ENCODE measurements around the gene RANBP3L.
"Not testable (repeated sequence)": the region's sequence is repeated elsewhere in the genome, so short reads cannot be mapped to it uniquely, and the experiment has no call there.

The RANBP3L gene

DNA sequence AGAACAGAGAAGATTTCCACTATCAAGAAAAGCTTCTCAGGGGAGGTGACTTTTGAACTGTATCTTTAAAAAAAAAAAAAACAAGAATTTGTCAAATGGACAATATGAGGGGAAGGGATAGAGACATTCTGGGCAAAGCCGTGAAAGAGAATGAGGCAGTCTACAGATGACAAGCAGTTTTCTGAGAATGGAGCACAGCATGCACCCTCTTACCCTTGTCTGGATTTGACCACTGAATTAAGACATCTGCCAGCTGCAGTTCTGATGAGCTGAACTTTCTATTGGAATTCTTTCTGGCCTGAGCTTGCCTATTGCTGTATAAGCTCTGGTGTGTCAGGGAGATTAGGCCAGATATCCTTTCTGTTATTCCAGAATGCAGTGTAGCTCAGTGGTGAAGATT, 10.3 kb upstream of the RANBP3L start:
- Histone ChIP-seq H3K4me1 (ENCODE audit: control insufficient read depth, insufficient read depth, low read length) (peaks cover 9% of the 10 kb centered on the region), H3K9ac (ENCODE audit: low read length) (no peak overlapping the region), H3K36me3 (ENCODE audit: control insufficient read depth, insufficient read depth, low read length, severe bottlenecking) (no peaks in the 10 kb centered on the region), H3K9me3 (ENCODE audit: control insufficient read depth, low read length) (peaks cover 5% of the 10 kb centered on the region), H3K27me3 (replicated peaks; ENCODE audit: control insufficient read depth, insufficient read depth, low read length) (no peaks in the 10 kb centered on the region), H3K4me3 (ENCODE audit: low read length) (no peak overlapping the region)
- DNase-seq (ENCODE audit: low read depth) = no peak

DNA sequence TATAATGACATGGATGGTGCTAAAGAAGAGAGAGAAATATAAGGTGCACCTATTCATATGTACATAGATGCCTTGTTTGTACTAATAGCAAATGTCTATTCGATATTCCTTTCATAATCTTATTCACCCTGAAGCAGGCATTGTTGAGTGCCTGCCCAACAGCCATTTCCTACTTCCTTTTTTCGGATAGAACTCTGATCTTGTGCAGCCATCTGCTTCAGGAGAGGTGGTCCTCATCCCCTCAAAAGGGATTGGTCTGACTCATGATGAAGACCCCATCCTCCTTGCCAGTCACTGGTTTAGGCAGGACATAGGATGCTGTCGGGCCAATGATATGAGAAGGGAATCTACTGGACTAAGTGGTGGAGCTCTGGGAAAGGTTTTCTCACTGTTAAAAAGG, 8.4 kb upstream of the RANBP3L start:
- Histone ChIP-seq H3K9me3 (ENCODE audit: control insufficient read depth, low read length) (peaks cover 5% of the 10 kb centered on the region), H3K27me3 (replicated peaks; ENCODE audit: control insufficient read depth, insufficient read depth, low read length) (no peaks in the 10 kb centered on the region), H3K36me3 (ENCODE audit: control insufficient read depth, insufficient read depth, low read length, severe bottlenecking) (no peaks in the 10 kb centered on the region), H3K9ac (ENCODE audit: low read length) (no peak overlapping the region), H3K4me3 (ENCODE audit: low read length) (no peak overlapping the region), H3K4me1 (ENCODE audit: control insufficient read depth, insufficient read depth, low read length) (peaks cover 16% of the 10 kb centered on the region)
- no peak for DNase-seq (ENCODE audit: low read depth)

DNA sequence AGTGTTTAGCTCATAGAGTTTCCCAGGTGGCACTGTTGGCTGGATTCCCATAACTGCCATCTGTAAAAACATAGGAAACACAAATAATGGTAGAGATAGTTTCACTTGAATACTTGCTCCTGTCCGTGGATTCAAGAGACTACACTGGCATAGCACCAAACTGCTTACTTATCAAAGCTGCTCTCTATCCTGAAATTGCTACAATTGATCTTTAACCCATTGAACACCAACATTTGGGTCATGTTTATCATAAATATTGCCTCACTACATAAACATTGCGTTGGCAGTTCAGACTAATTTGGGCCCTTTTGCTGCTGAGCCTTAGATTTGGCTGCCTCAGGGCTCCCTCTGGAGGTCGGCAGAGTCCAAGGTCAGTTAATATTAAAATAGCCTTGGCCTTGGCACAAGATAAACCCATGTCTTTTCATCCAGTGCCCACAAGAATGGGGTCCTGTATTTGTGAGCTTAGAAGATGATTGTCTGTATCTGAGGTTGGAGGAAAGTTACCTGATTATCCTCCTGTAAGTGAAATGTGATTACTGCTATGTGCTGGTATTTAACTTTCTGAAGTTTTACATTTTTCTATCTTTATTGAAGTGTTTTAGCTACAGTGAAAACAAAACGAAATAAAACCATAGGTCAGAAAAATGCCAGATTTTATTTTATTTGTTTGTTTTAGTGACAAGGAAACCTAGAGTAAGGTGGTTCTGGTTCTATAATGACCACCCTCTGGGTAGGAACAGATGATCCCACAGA, 4.0 kb upstream of the RANBP3L start:
- H3K4me3 ChIP-seq (ENCODE audit: low read length) = no peak overlapping the region
- H3K36me3 ChIP-seq (ENCODE audit: control insufficient read depth, insufficient read depth, low read length, severe bottlenecking) = no peaks in the 10 kb centered on the region
- peak; percentile 83 for DNase-seq (ENCODE audit: low read depth)
- no peaks in the 10 kb centered on the region for H3K27me3 ChIP-seq (replicated peaks; ENCODE audit: control insufficient read depth, insufficient read depth, low read length)
- H3K4me1 ChIP-seq (ENCODE audit: control insufficient read depth, insufficient read depth, low read length) = peaks cover 37% of the 10 kb centered on the region
- peaks cover under 1% of the 10 kb centered on the region for H3K9me3 ChIP-seq (ENCODE audit: control insufficient read depth, low read length)
- no peak overlapping the region for H3K9ac ChIP-seq (ENCODE audit: low read length)

- peaks cover 52% of the 10 kb centered on the region for H3K4me1 ChIP-seq (ENCODE audit: control insufficient read depth, insufficient read depth, low read length)
- no peak for DNase-seq (ENCODE audit: low read depth)
- no peak overlapping the region for H3K9ac ChIP-seq (ENCODE audit: low read length)
- no peaks in the 10 kb centered on the region for H3K36me3 ChIP-seq (ENCODE audit: control insufficient read depth, insufficient read depth, low read length, severe bottlenecking)
- H3K27me3 ChIP-seq (replicated peaks; ENCODE audit: control insufficient read depth, insufficient read depth, low read length) = no peaks in the 10 kb centered on the region
- no peak overlapping the region for H3K4me3 ChIP-seq (ENCODE audit: low read length)
- H3K9me3 ChIP-seq (ENCODE audit: control insufficient read depth, low read length) = no peaks in the 10 kb centered on the region
Observed at GRCh38 chr5:36304095-36304805, 2.5 kb upstream of the RANBP3L start.

GRCh38 chr5:36300927-36301540, 668 bp downstream of the RANBP3L start:
- peaks cover 69% of the 10 kb centered on the region for H3K4me1 ChIP-seq (ENCODE audit: control insufficient read depth, insufficient read depth, low read length)
- DNase-seq (ENCODE audit: low read depth) = no peak
- H3K9me3 ChIP-seq (ENCODE audit: control insufficient read depth, low read length) = no peaks in the 10 kb centered on the region
- no peaks in the 10 kb centered on the region for H3K36me3 ChIP-seq (ENCODE audit: control insufficient read depth, insufficient read depth, low read length, severe bottlenecking)
- H3K9ac ChIP-seq (ENCODE audit: low read length) = peak overlapping the region; percentile 72
- H3K27me3 ChIP-seq (replicated peaks; ENCODE audit: control insufficient read depth, insufficient read depth, low read length) = no peaks in the 10 kb centered on the region
- peak overlapping the region; percentile 79 for H3K4me3 ChIP-seq (ENCODE audit: low read length)

DNA sequence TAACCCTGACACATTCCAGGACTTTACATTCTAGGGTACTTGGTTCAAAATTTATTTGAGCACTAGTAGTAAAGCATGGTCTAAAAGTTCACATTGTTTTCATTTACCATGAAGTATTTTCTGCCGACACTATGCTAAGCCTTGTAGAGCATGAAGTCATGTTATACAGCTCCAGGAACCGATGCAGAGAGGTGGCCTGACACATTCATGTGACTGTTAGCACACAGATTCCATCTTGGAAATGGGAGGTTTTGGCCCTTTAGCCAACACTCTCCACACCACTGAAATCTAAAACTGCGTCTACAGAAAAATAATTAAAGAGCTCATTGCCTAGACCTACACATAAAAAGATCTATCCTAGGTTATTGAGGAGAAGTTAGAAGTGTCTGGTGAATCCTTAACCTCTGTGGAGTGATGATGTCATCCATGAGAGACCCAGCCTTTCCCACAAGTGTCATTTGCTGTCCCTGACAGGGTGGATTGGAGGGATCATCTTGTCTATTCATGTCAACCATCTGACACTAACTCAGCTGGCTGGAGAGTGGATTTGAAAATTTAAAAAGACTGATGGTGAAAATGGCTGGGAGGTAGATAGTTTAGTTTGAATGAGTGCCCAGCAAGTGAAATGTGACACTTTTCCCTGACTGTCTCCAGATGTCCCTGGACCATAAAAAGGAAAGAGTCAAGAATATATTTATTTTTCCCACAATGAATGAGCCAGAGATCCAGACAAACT, 1.3 kb downstream of the RANBP3L start:
- peak overlapping the region; percentile 79 for H3K4me3 ChIP-seq (ENCODE audit: low read length)
- H3K9ac ChIP-seq (ENCODE audit: low read length) = peak overlapping the region; percentile 72
- H3K36me3 ChIP-seq (ENCODE audit: control insufficient read depth, insufficient read depth, low read length, severe bottlenecking) = no peaks in the 10 kb centered on the region
- peak; percentile 61 for DNase-seq (ENCODE audit: low read depth)
- no peaks in the 10 kb centered on the region for H3K27me3 ChIP-seq (replicated peaks; ENCODE audit: control insufficient read depth, insufficient read depth, low read length)
- no peaks in the 10 kb centered on the region for H3K9me3 ChIP-seq (ENCODE audit: control insufficient read depth, low read length)
- H3K4me1 ChIP-seq (ENCODE audit: control insufficient read depth, insufficient read depth, low read length) = peaks cover 64% of the 10 kb centered on the region

DNA sequence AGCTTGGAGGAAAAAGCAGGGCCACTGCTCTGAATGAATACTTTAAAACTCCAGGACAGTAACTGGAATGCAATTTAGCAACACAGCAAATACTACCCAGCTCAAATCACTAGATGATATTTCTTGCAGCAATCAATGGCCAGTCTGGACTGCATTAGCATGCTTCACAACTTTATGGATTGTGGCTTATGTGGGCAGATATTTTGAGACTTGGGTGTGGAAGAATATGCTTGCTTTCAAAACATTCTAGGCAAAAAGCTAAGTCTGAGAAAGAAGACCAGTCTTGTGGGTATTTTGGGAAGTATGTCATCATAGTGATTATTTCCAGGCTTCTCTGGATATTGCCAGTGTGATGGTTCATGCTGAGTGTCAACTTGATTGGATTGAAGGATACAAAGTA, 3.1 kb downstream of the RANBP3L start:
- DNase-seq (ENCODE audit: low read depth) = peak; percentile 87
- Histone ChIP-seq H3K9ac (ENCODE audit: low read length) (peak overlapping the region; percentile 40), H3K36me3 (ENCODE audit: control insufficient read depth, insufficient read depth, low read length, severe bottlenecking) (no peaks in the 10 kb centered on the region), H3K27me3 (replicated peaks; ENCODE audit: control insufficient read depth, insufficient read depth, low read length) (no peaks in the 10 kb centered on the region), H3K9me3 (ENCODE audit: control insufficient read depth, low read length) (no peaks in the 10 kb centered on the region), H3K4me3 (ENCODE audit: low read length) (peak overlapping the region; percentile 17), H3K4me1 (ENCODE audit: control insufficient read depth, insufficient read depth, low read length) (peaks cover 53% of the 10 kb centered on the region)

GRCh38 chr5:36297653-36298052, 4.0 kb downstream of the RANBP3L start:
- Histone ChIP-seq H3K9me3 (ENCODE audit: control insufficient read depth, low read length) (no peaks in the 10 kb centered on the region), H3K27me3 (replicated peaks; ENCODE audit: control insufficient read depth, insufficient read depth, low read length) (no peaks in the 10 kb centered on the region), H3K4me1 (ENCODE audit: control insufficient read depth, insufficient read depth, low read length) (peaks cover 50% of the 10 kb centered on the region), H3K9ac (ENCODE audit: low read length) (no peak overlapping the region), H3K4me3 (ENCODE audit: low read length) (no peak overlapping the region), H3K36me3 (ENCODE audit: control insufficient read depth, insufficient read depth, low read length, severe bottlenecking) (no peaks in the 10 kb centered on the region)
- DNase-seq (ENCODE audit: low read depth) = no peak

DNA sequence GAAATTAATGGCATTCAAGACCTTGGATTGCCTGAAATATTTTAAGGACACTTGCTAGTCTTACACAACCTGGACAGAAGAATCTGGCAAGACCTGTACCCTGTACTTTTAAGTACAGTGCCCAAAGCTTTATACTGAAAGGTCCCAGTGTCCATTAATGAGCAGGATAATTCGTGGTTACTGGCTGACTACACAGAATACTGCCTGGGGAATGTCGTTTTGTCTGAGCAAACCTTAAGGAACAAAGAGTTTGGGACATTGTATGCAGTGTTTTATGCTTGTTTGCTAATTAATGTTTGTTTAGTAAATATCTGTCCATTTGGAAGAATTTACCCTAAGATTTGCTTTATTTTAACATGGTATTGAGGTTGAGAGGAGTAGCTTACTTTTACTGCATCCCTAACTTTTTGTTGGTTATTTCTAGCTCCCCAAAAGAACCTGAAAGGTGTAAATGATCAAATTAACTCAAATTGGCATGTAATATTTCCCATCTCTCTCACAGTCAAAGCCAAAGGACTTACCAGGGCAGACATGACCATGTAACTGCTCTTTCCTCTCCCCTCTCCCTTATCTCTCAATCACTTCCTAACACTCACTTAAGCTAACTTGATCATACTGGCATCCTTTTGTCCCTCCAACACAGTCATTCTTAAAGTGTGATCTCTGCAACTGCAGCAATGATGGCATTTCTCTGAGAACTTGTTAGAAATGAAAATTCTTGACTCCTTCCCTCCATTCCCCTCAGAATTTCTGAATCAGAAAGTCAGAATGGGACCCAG, 15.7 kb downstream of the RANBP3L start:
- DNase-seq (ENCODE audit: low read depth) = no peak
- Histone ChIP-seq H3K36me3 (ENCODE audit: control insufficient read depth, insufficient read depth, low read length, severe bottlenecking) (no peaks in the 10 kb centered on the region), H3K4me1 (ENCODE audit: control insufficient read depth, insufficient read depth, low read length) (no peaks in the 10 kb centered on the region), H3K4me3 (ENCODE audit: low read length) (no peak overlapping the region), H3K9me3 (ENCODE audit: control insufficient read depth, low read length) (no peaks in the 10 kb centered on the region), H3K27me3 (replicated peaks; ENCODE audit: control insufficient read depth, insufficient read depth, low read length) (no peaks in the 10 kb centered on the region), H3K9ac (ENCODE audit: low read length) (no peak overlapping the region)

GRCh38 chr5:36283775-36284174, 17.9 kb downstream of the RANBP3L start:
- not testable (repeated sequence) for H3K27me3 ChIP-seq (replicated peaks; ENCODE audit: control insufficient read depth, insufficient read depth, low read length); H3K36me3 ChIP-seq (ENCODE audit: control insufficient read depth, insufficient read depth, low read length, severe bottlenecking); H3K4me3 ChIP-seq (ENCODE audit: low read length); H3K9me3 ChIP-seq (ENCODE audit: control insufficient read depth, low read length); DNase-seq (ENCODE audit: low read depth); H3K9ac ChIP-seq (ENCODE audit: low read length)
- peaks cover 16% of the 10 kb centered on the region for H3K4me1 ChIP-seq (ENCODE audit: control insufficient read depth, insufficient read depth, low read length)

Measured in adipocyte (in vitro differentiated cells).